Astrocyte (in vitro differentiated cells and primary cell): ENCODE data around the gene MROH8. TPM values are rescaled to one million over a fixed set of nuclear protein-coding genes. Genes with fewer than 3 reads are reported as not detected.

Experiments
- DNase-seq: peaks from one replicate; pipeline ENCODE4 v3.0.0-alpha.2; 2010; ENCODE audit warnings: low read depth
- FAIRE-seq: peaks from 2 replicates; lab custom pipeline; 2011; peaks lifted over from hg19 to GRCh38; lab: Jason Lieb, UNC
- H2AFZ ChIP-seq: 2 replicates; pipeline ENCODE4 v1.6.0; 2012; ENCODE audit warnings: low read depth, low read length, inconsistent platforms
- H3K27ac ChIP-seq: 2 replicates; pipeline ENCODE4 v1.5.1; 2011; ENCODE audit warnings: low read depth, low read length, inconsistent platforms
- H3K27me3 ChIP-seq: 2 replicates; pipeline ENCODE4 v1.6.0; 2011; ENCODE audit warnings: low read length, inconsistent platforms; ENCODE audit not compliant: insufficient read depth
- H3K36me3 ChIP-seq: 2 replicates; pipeline ENCODE4 v1.5.1; 2011; ENCODE audit warnings: low read length, inconsistent platforms; ENCODE audit not compliant: insufficient read depth
- H3K4me1 ChIP-seq: 2 replicates; pipeline ENCODE4 v1.5.1; 2011; ENCODE audit warnings: low read length, inconsistent platforms; ENCODE audit not compliant: insufficient read depth
- H3K4me2 ChIP-seq: 2 replicates; pipeline ENCODE4 v1.6.0; 2012; ENCODE audit warnings: low read length, inconsistent platforms
- H3K4me3 ChIP-seq: 2 replicates; pipeline ENCODE4 v1.5.1; 2011; ENCODE audit warnings: low read depth, mild to moderate bottlenecking, low read length, inconsistent platforms; ENCODE audit not compliant: insufficient read depth
- H3K79me2 ChIP-seq: 2 replicates; pipeline ENCODE4 v1.6.0; 2012; ENCODE audit warnings: mild to moderate bottlenecking, low read length, inconsistent platforms; ENCODE audit not compliant: insufficient read depth
- H3K9ac ChIP-seq: 2 replicates; pipeline ENCODE4 v1.6.0; 2012; ENCODE audit warnings: mild to moderate bottlenecking, low read length, inconsistent platforms
- H3K9me3 ChIP-seq: 2 replicates; pipeline ENCODE4 v1.5.1; 2012; ENCODE audit warnings: low read depth, mild to moderate bottlenecking, low read length, inconsistent platforms; ENCODE audit not compliant: insufficient read depth
- H4K20me1 ChIP-seq: 2 replicates; pipeline ENCODE4 v1.6.0; 2012; ENCODE audit warnings: low read length, inconsistent platforms; ENCODE audit not compliant: insufficient read depth
- H3K27ac Mint-ChIP-seq: one replicate; pipeline ENCODE4 v1.8.0; 2021; ENCODE audit warnings: mild to moderate bottlenecking, mixed read lengths; ENCODE audit not compliant: unreplicated experiment
- H3K27me3 Mint-ChIP-seq: one replicate; pipeline ENCODE4 v1.8.0; 2021; ENCODE audit warnings: low read depth, mixed read lengths; ENCODE audit not compliant: unreplicated experiment
- H3K36me3 Mint-ChIP-seq: one replicate; pipeline ENCODE4 v1.8.0; 2021; ENCODE audit warnings: low read depth, mixed read lengths; ENCODE audit not compliant: unreplicated experiment
- H3K4me1 Mint-ChIP-seq: one replicate; pipeline ENCODE4 v1.8.0; 2021; ENCODE audit warnings: low read depth, mixed read lengths; ENCODE audit not compliant: unreplicated experiment
- H3K4me3 Mint-ChIP-seq: one replicate; pipeline ENCODE4 v1.8.0; 2021; ENCODE audit warnings: mild to moderate bottlenecking, moderate library complexity, mixed read lengths; ENCODE audit not compliant: unreplicated experiment
- H3K9me3 Mint-ChIP-seq: one replicate; pipeline ENCODE4 v1.8.0; 2021; ENCODE audit warnings: mild to moderate bottlenecking, mixed read lengths; ENCODE audit not compliant: unreplicated experiment
- CTCF ChIP-seq: IDR thresholded peaks from 2 replicates; pipeline ENCODE4 v1.5.1; 2011; ENCODE audit warnings: low read depth, mild to moderate bottlenecking, inconsistent platforms, low read length, moderate library complexity; ENCODE audit not compliant: insufficient read depth
- EZH2 ChIP-seq: IDR thresholded peaks from 2 replicates; pipeline ENCODE4 v1.6.1; 2012; ENCODE audit warnings: mild to moderate bottlenecking, low read length, inconsistent platforms; ENCODE audit not compliant: insufficient read depth
- total RNA-seq: library from RNA; stranded (reverse); gene quantifications from 2 replicates; pipeline ENCODE4 v1.2.1, GENCODE V29; 2021

Gene MROH8
- total RNA-seq, 1 donor from 2014 or later = 1.3 TPM

GRCh38 chr20:37166867-37167266 is 12.5 kb downstream of the MROH8 start:
- no peak overlapping the region for H3K4me3 Mint-ChIP-seq
- H3K27ac ChIP-seq = no peak overlapping the region
- no peak overlapping the region for H3K4me2 ChIP-seq
- no peaks in the 10 kb centered on the region for H3K36me3 Mint-ChIP-seq
- H3K27me3 Mint-ChIP-seq = peaks cover 7% of the 10 kb centered on the region
- H3K4me1 Mint-ChIP-seq = peaks cover 4% of the 10 kb centered on the region
- no peak for DNase-seq
- no peaks in the 10 kb centered on the region for H3K36me3 ChIP-seq
- TF ChIP-seq CTCF (no peak), EZH2 (no peak)
- no peak overlapping the region for H2AFZ ChIP-seq
- no peak overlapping the region for H3K4me3 ChIP-seq
- H3K9ac ChIP-seq = no peak overlapping the region
- H3K4me1 ChIP-seq = no peaks in the 10 kb centered on the region
- FAIRE-seq = no peak
- H3K27me3 ChIP-seq = no peaks in the 10 kb centered on the region
- H3K27ac Mint-ChIP-seq = no peak overlapping the region
- H3K9me3 ChIP-seq = no peaks in the 10 kb centered on the region
- H3K9me3 Mint-ChIP-seq = no peaks in the 10 kb centered on the region
- no peaks in the 10 kb centered on the region for H4K20me1 ChIP-seq
- no peaks in the 10 kb centered on the region for H3K79me2 ChIP-seq

GRCh38 chr20:37165031-37165430 is 14.3 kb downstream of the MROH8 start:
- Mint-ChIP-seq H3K27ac (no peak overlapping the region), H3K4me1 (peaks cover 4% of the 10 kb centered on the region), H3K4me3 (no peak overlapping the region), H3K9me3 (no peaks in the 10 kb centered on the region), H3K36me3 (no peaks in the 10 kb centered on the region), H3K27me3 (peaks cover 12% of the 10 kb centered on the region)
- no peaks in the 10 kb centered on the region for H3K4me1 ChIP-seq
- no peaks in the 10 kb centered on the region for H3K9me3 ChIP-seq
- DNase-seq = no peak
- H4K20me1 ChIP-seq = no peaks in the 10 kb centered on the region
- H3K4me3 ChIP-seq = no peak overlapping the region
- H3K4me2 ChIP-seq = no peak overlapping the region
- no peak overlapping the region for H3K27ac ChIP-seq
- H3K27me3 ChIP-seq = peaks cover 4% of the 10 kb centered on the region
- TF ChIP-seq CTCF (no peak), EZH2 (no peak)
- H3K9ac ChIP-seq = no peak overlapping the region
- H3K79me2 ChIP-seq = no peaks in the 10 kb centered on the region
- no peak overlapping the region for H2AFZ ChIP-seq
- no peak for FAIRE-seq
- no peaks in the 10 kb centered on the region for H3K36me3 ChIP-seq

- peaks cover 4% of the 10 kb centered on the region for H3K4me1 Mint-ChIP-seq
- no peak for DNase-seq
- Histone ChIP-seq H3K4me1 (no peaks in the 10 kb centered on the region), H4K20me1 (no peaks in the 10 kb centered on the region), H3K9me3 (no peaks in the 10 kb centered on the region), H3K79me2 (no peaks in the 10 kb centered on the region), H3K4me3 (no peak overlapping the region), H3K4me2 (no peak overlapping the region), H3K27ac (no peak overlapping the region), H2AFZ (no peak overlapping the region), H3K9ac (no peak overlapping the region), H3K36me3 (no peaks in the 10 kb centered on the region), H3K27me3 (peaks cover 4% of the 10 kb centered on the region)
- no peaks in the 10 kb centered on the region for H3K36me3 Mint-ChIP-seq
- no peak for TF ChIP-seq CTCF
- peaks cover 12% of the 10 kb centered on the region for H3K27me3 Mint-ChIP-seq
- FAIRE-seq = no peak
- H3K27ac Mint-ChIP-seq = no peak overlapping the region
- H3K9me3 Mint-ChIP-seq = no peaks in the 10 kb centered on the region
- no peak overlapping the region for H3K4me3 Mint-ChIP-seq
Measured at GRCh38 chr20:37163832-37164554, 15.4 kb downstream of the MROH8 start.
